ENCODE results near the gene CCDC33. TPM values are rescaled to one million over a fixed set of nuclear protein-coding genes. Genes with fewer than 3 reads are reported as not detected.

The CCDC33 gene
- total RNA-seq, 1 experiment from 2014 or later: 0.77 TPM

DNA sequence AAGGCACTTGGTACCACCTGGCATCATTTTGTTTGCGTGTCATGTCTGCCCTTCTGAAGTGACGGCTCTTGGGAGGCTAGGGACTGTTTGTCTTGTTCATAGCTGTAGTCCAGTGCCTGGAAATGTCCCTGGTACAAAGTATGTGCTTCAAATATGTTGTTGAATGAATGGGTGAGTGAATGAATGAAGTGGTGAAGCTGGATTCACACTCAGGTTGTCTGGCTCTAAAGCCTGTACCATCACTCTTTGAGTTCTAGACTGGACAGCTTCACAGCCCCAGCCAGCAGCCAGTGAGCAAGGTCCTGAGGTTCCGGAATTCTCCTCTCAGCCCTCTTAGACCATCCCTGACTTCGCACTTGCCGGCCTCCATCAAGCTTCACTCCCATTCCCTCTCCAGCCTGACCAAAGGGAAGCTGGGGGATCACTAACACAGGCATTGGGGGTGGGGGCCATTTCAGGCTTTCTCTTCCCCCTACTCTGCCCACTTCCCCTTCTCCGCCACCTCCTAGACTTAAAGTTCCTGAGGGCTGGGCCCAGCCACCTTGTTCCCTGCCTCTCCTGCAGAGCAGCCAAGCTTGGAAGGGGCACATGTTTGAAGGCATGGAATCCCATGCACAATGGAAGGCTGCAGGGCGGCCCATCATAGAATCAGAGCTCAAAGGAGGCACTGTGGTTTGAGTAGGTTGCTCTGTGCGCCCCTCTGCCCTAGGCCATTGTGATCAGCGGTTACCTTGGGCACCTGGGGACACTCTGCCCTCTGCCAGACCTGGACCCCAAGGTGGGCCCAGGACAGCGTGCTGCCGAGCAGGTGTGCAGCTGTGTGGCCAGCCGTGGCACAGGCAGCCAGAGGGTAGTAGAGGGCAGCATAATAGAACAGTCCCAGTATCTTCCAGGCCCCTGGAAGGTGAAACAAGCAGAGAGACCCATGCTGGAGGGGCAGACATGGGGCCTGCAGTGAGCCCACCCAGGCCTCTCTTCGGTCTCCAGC, 41.3 kb upstream of the CCDC33 start:
- Histone ChIP-seq H3K9me2 (replicated peaks; ENCODE audit: low read length) (no peaks in the 10 kb centered on the region), H3K79me2 (ENCODE audit: low read length) (no peaks in the 10 kb centered on the region), H2AFZ (ENCODE audit: low read length) (no peak overlapping the region), H3F3A (ENCODE audit: low read length, unreplicated experiment) (peaks cover 5% of the 10 kb centered on the region), H3K36me3 (ENCODE audit: low read depth, low read length) (no peaks in the 10 kb centered on the region), H3K27ac (ENCODE audit: low read length) (no peak overlapping the region), H3K27me3 (ENCODE audit: low read length) (no peaks in the 10 kb centered on the region), H3K4me3 (ENCODE audit: low read length) (no peak overlapping the region), H3K4me1 (ENCODE audit: insufficient read depth, low read length) (peaks cover 61% of the 10 kb centered on the region), H4K20me1 (ENCODE audit: low read length) (no peaks in the 10 kb centered on the region), H3K9ac (ENCODE audit: low read length) (no peak overlapping the region), H3K4me2 (ENCODE audit: low read length) (no peak overlapping the region), H3K9me3 (ENCODE audit: low read length) (no peaks in the 10 kb centered on the region)
- ATAC-seq (no peak), DNase-seq (no peak)
- TF ChIP-seq EZH2 (IDR thresholded peaks at IDR 0.05; ENCODE audit: low read length, unreplicated experiment): no peak
- TF ChIP-seq, protein P1, sequence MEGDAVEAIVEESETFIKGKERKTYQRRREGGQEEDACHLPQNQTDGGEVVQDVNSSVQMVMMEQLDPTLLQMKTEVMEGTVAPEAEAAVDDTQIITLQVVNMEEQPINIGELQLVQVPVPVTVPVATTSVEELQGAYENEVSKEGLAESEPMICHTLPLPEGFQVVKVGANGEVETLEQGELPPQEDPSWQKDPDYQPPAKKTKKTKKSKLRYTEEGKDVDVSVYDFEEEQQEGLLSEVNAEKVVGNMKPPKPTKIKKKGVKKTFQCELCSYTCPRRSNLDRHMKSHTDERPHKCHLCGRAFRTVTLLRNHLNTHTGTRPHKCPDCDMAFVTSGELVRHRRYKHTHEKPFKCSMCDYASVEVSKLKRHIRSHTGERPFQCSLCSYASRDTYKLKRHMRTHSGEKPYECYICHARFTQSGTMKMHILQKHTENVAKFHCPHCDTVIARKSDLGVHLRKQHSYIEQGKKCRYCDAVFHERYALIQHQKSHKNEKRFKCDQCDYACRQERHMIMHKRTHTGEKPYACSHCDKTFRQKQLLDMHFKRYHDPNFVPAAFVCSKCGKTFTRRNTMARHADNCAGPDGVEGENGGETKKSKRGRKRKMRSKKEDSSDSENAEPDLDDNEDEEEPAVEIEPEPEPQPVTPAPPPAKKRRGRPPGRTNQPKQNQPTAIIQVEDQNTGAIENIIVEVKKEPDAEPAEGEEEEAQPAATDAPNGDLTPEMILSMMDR (conservative IDR thresholded peaks at IDR 0.05; ENCODE audit: low read depth, low read length): no peak
- POLR2A ChIA-PET (ENCODE audit: unreplicated experiment): no interaction called here
- intact Hi-C loops (cut with micrococcal nuclease): no loop called here
- BruUV-seq (replicated peaks): no TSS peak
- CTCF ChIA-PET: interaction anchor here (0.7 kb wide), 1 partner anchor 183 kb away, joined by 4 read pairs; no protein-coding TSS in a partner anchor

DNA sequence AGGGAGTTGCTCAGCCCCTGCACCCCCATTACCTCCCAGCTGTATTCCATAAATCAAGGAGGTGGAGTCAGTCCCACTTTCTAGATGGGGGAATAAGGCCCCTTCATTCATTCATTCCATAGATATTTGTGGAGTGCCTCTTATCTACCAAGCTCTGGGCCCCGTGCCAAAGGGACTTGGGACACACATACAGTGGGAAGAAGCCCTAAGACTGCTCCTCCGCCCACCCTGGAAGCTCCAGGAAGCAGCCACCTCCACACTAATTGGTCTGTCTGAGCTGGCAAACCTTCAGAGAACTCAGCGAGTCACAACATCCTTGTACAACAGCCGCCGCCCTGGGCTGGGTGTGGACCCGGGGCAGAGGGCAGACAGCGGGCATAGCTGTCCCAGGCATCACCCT, 40.0 kb upstream of the CCDC33 start:
- Histone ChIP-seq H3F3A (ENCODE audit: low read length, unreplicated experiment) (peaks cover 5% of the 10 kb centered on the region), H3K79me2 (ENCODE audit: low read length) (no peaks in the 10 kb centered on the region), H4K20me1 (ENCODE audit: low read length) (no peaks in the 10 kb centered on the region), H3K9me3 (ENCODE audit: low read length) (no peaks in the 10 kb centered on the region), H3K9me2 (replicated peaks; ENCODE audit: low read length) (no peaks in the 10 kb centered on the region), H3K27me3 (ENCODE audit: low read length) (no peaks in the 10 kb centered on the region), H3K36me3 (ENCODE audit: low read depth, low read length) (no peaks in the 10 kb centered on the region), H3K4me3 (ENCODE audit: low read length) (no peak overlapping the region), H3K4me1 (ENCODE audit: insufficient read depth, low read length) (peaks cover 72% of the 10 kb centered on the region), H3K27ac (ENCODE audit: low read length) (peak overlapping the region; percentile 42), H3K4me2 (ENCODE audit: low read length) (peak overlapping the region; percentile 21), H3K9ac (ENCODE audit: low read length) (no peak overlapping the region), H2AFZ (ENCODE audit: low read length) (no peak overlapping the region)
- ATAC-seq (peak; percentile 56), DNase-seq (peak; percentile 88)
- POLR2A ChIA-PET (ENCODE audit: unreplicated experiment): no interaction called here
- intact Hi-C loops (cut with micrococcal nuclease): no loop called here
- CTCF ChIA-PET: no interaction called here
- no peak for TF ChIP-seq EZH2phosphoT487 (IDR thresholded peaks at IDR 0.05; ENCODE audit: borderline replicate concordance, low read length)
- TF ChIP-seq EZH2 (IDR thresholded peaks at IDR 0.05; ENCODE audit: low read length, unreplicated experiment): no peak
- TF ChIP-seq, protein P1 (conservative IDR thresholded peaks at IDR 0.05; ENCODE audit: low read depth, low read length): no peak
- BruUV-seq (replicated peaks): no TSS peak

All from PC-3 (cell line).